ENCODE measurements around the gene KRT73. TPM values are rescaled to one million over a fixed set of nuclear protein-coding genes. Genes with fewer than 3 reads are reported as not detected.

Gene KRT73
- total and polyA plus RNA-seq, 4 donors = 0.10 to 0.33 TPM; not detected in 2

GRCh38 chr12:52636189-52636588 is 17.8 kb upstream of the KRT73 start:
- WGBS (ENCODE audit: insufficient coverage) = 78% methylated on average over 3 of the region's 6 CpGs
- Histone ChIP-seq H3K4me1 (ENCODE audit: control insufficient read depth, insufficient read depth, low read length) (peaks cover 11% of the 10 kb centered on the region), H3K9me3 (ENCODE audit: control insufficient read depth, insufficient read depth, low read length) (no peaks in the 10 kb centered on the region), H3K27ac (ENCODE audit: low read depth, low read length) (no peak overlapping the region), H3K36me3 (ENCODE audit: control insufficient read depth, insufficient read depth, low read length) (no peaks in the 10 kb centered on the region), H3K4me3 (ENCODE audit: low read depth, low read length) (no peak overlapping the region), H3K27me3 (ENCODE audit: control insufficient read depth, insufficient read depth, low read length) (no peaks in the 10 kb centered on the region)
- no peak for DNase-seq (ENCODE audit: low read depth in 4 of 6, low spot score in 6 of 6)

GRCh38 chr12:52634266-52635056 is 16.1 kb upstream of the KRT73 start:
- Histone ChIP-seq H3K27me3 (ENCODE audit: control insufficient read depth, insufficient read depth, low read length) (no peaks in the 10 kb centered on the region), H3K27ac (ENCODE audit: low read depth, low read length) (no peak overlapping the region), H3K4me3 (ENCODE audit: low read depth, low read length) (no peak overlapping the region), H3K9me3 (ENCODE audit: control insufficient read depth, insufficient read depth, low read length) (no peaks in the 10 kb centered on the region), H3K36me3 (ENCODE audit: control insufficient read depth, insufficient read depth, low read length) (no peaks in the 10 kb centered on the region), H3K4me1 (ENCODE audit: control insufficient read depth, insufficient read depth, low read length) (peaks cover 11% of the 10 kb centered on the region)
- peak in 5 of 6 donors; percentile 36 to 90 (median 57) for DNase-seq (ENCODE audit: low read depth in 4 of 6, low spot score in 6 of 6)
- WGBS (ENCODE audit: insufficient coverage) = 14% methylated on average over 5 of the region's 7 CpGs

GRCh38 chr12:52633383-52633782 is 15.0 kb upstream of the KRT73 start:
- Histone ChIP-seq H3K36me3 (ENCODE audit: control insufficient read depth, insufficient read depth, low read length) (no peaks in the 10 kb centered on the region), H3K9me3 (ENCODE audit: control insufficient read depth, insufficient read depth, low read length) (no peaks in the 10 kb centered on the region), H3K27me3 (ENCODE audit: control insufficient read depth, insufficient read depth, low read length) (no peaks in the 10 kb centered on the region), H3K27ac (ENCODE audit: low read depth, low read length) (no peak overlapping the region), H3K4me1 (ENCODE audit: control insufficient read depth, insufficient read depth, low read length) (peaks cover 11% of the 10 kb centered on the region), H3K4me3 (ENCODE audit: low read depth, low read length) (no peak overlapping the region)
- 83% methylated on average over 4 of the region's 4 CpGs for WGBS (ENCODE audit: insufficient coverage)
- DNase-seq (ENCODE audit: low read depth in 4 of 6, low spot score in 6 of 6) = no peak

- no peaks in the 10 kb centered on the region for H3K36me3 ChIP-seq (ENCODE audit: control insufficient read depth, insufficient read depth, low read length)
- H3K4me3 ChIP-seq (ENCODE audit: low read depth, low read length) = no peak overlapping the region
- H3K9me3 ChIP-seq (ENCODE audit: control insufficient read depth, insufficient read depth, low read length) = no peaks in the 10 kb centered on the region
- no peak overlapping the region for H3K27ac ChIP-seq (ENCODE audit: low read depth, low read length)
- WGBS (ENCODE audit: insufficient coverage) = 85% methylated on average over 4 of the region's 4 CpGs
- H3K4me1 ChIP-seq (ENCODE audit: control insufficient read depth, insufficient read depth, low read length) = peaks cover 11% of the 10 kb centered on the region
- H3K27me3 ChIP-seq (ENCODE audit: control insufficient read depth, insufficient read depth, low read length) = no peaks in the 10 kb centered on the region
- no peak for DNase-seq (ENCODE audit: low read depth in 4 of 6, low spot score in 6 of 6)
Measured at GRCh38 chr12:52632656-52633055, 14.3 kb upstream of the KRT73 start.

GRCh38 chr12:52631676-52632459 is 13.5 kb upstream of the KRT73 start:
- DNase-seq (ENCODE audit: low read depth in 4 of 6, low spot score in 6 of 6) = no peak
- no peaks in the 10 kb centered on the region for H3K36me3 ChIP-seq (ENCODE audit: control insufficient read depth, insufficient read depth, low read length)
- peaks cover 11% of the 10 kb centered on the region for H3K4me1 ChIP-seq (ENCODE audit: control insufficient read depth, insufficient read depth, low read length)
- H3K4me3 ChIP-seq (ENCODE audit: low read depth, low read length) = no peak overlapping the region
- no peaks in the 10 kb centered on the region for H3K9me3 ChIP-seq (ENCODE audit: control insufficient read depth, insufficient read depth, low read length)
- WGBS (ENCODE audit: insufficient coverage) = 76% methylated on average over 5 of the region's 6 CpGs
- H3K27ac ChIP-seq (ENCODE audit: low read depth, low read length) = no peak overlapping the region
- no peaks in the 10 kb centered on the region for H3K27me3 ChIP-seq (ENCODE audit: control insufficient read depth, insufficient read depth, low read length)

- 50% methylated on average over 4 of the region's 4 CpGs for WGBS (ENCODE audit: insufficient coverage)
- no peaks in the 10 kb centered on the region for H3K27me3 ChIP-seq (ENCODE audit: control insufficient read depth, insufficient read depth, low read length)
- H3K36me3 ChIP-seq (ENCODE audit: control insufficient read depth, insufficient read depth, low read length) = no peaks in the 10 kb centered on the region
- H3K4me1 ChIP-seq (ENCODE audit: control insufficient read depth, insufficient read depth, low read length) = peaks cover 11% of the 10 kb centered on the region
- DNase-seq (ENCODE audit: low read depth in 4 of 6, low spot score in 6 of 6) = no peak
- no peaks in the 10 kb centered on the region for H3K9me3 ChIP-seq (ENCODE audit: control insufficient read depth, insufficient read depth, low read length)
- H3K4me3 ChIP-seq (ENCODE audit: low read depth, low read length) = no peak overlapping the region
- H3K27ac ChIP-seq (ENCODE audit: low read depth, low read length) = no peak overlapping the region
Measured at GRCh38 chr12:52631264-52631663, 12.9 kb upstream of the KRT73 start.

GRCh38 chr12:52630599-52631200 is 12.3 kb upstream of the KRT73 start:
- WGBS (ENCODE audit: insufficient coverage) = 100% methylated on average over 1 of the region's 4 CpGs
- H3K27ac ChIP-seq (ENCODE audit: low read depth, low read length) = no peak overlapping the region
- H3K4me3 ChIP-seq (ENCODE audit: low read depth, low read length) = no peak overlapping the region
- no peaks in the 10 kb centered on the region for H3K27me3 ChIP-seq (ENCODE audit: control insufficient read depth, insufficient read depth, low read length)
- no peaks in the 10 kb centered on the region for H3K9me3 ChIP-seq (ENCODE audit: control insufficient read depth, insufficient read depth, low read length)
- peaks cover 11% of the 10 kb centered on the region for H3K4me1 ChIP-seq (ENCODE audit: control insufficient read depth, insufficient read depth, low read length)
- no peak for DNase-seq (ENCODE audit: low read depth in 4 of 6, low spot score in 6 of 6)
- no peaks in the 10 kb centered on the region for H3K36me3 ChIP-seq (ENCODE audit: control insufficient read depth, insufficient read depth, low read length)

- DNase-seq (ENCODE audit: low read depth in 4 of 6, low spot score in 6 of 6) = no peak
- Histone ChIP-seq H3K27me3 (ENCODE audit: control insufficient read depth, insufficient read depth, low read length) (no peaks in the 10 kb centered on the region), H3K9me3 (ENCODE audit: control insufficient read depth, insufficient read depth, low read length) (no peaks in the 10 kb centered on the region), H3K27ac (ENCODE audit: low read depth, low read length) (no peak overlapping the region), H3K4me3 (ENCODE audit: low read depth, low read length) (no peak overlapping the region), H3K4me1 (ENCODE audit: control insufficient read depth, insufficient read depth, low read length) (peaks cover 11% of the 10 kb centered on the region), H3K36me3 (ENCODE audit: control insufficient read depth, insufficient read depth, low read length) (no peaks in the 10 kb centered on the region)
- WGBS (ENCODE audit: insufficient coverage) = 83% methylated on average over 7 of the region's 7 CpGs
Measured at GRCh38 chr12:52630008-52630500, 11.7 kb upstream of the KRT73 start.

GRCh38 chr12:52629281-52630007 is 11.1 kb upstream of the KRT73 start:
- no peak for DNase-seq (ENCODE audit: low read depth in 4 of 6, low spot score in 6 of 6)
- Histone ChIP-seq H3K27ac (ENCODE audit: low read depth, low read length) (no peak overlapping the region), H3K36me3 (ENCODE audit: control insufficient read depth, insufficient read depth, low read length) (no peaks in the 10 kb centered on the region), H3K4me1 (ENCODE audit: control insufficient read depth, insufficient read depth, low read length) (peaks cover 10% of the 10 kb centered on the region), H3K4me3 (ENCODE audit: low read depth, low read length) (no peak overlapping the region), H3K9me3 (ENCODE audit: control insufficient read depth, insufficient read depth, low read length) (no peaks in the 10 kb centered on the region), H3K27me3 (ENCODE audit: control insufficient read depth, insufficient read depth, low read length) (no peaks in the 10 kb centered on the region)
- WGBS (ENCODE audit: insufficient coverage) = 82% methylated on average over 9 of the region's 12 CpGs

Data from spinal cord (tissue), 10 donors.